Tongue (tissue), 2 donors: ENCODE data around the gene KIF21B. TPM values are rescaled to one million over a fixed set of nuclear protein-coding genes. Genes with fewer than 3 reads are reported as not detected.

Source experiments
- DNase-seq: peaks from one replicate; pipeline ENCODE4 v3.0.0-alpha.2; 2015
- total RNA-seq: library from RNA; depleted of rRNA; stranded (reverse); fragments of >200 nt; gene quantifications from one replicate; pipeline ENCODE4 v1.2.3, GENCODE V29; 2014

KIF21B gene
- total RNA-seq = 1.3 TPM

GRCh38 chr1:201023517-201023902, at the start of gene KIF21B:
TSS of gene KIF21B (minus strand) at chr1:201023714. CDS start at chr1:201023383, 331 bp downstream.
- DNase-seq = peak; percentile 90

- no peak for DNase-seq
Measured at GRCh38 chr1:201072922-201073321, 49.4 kb upstream of the KIF21B start.

- no peak for DNase-seq
Measured at GRCh38 chr1:201072149-201072548, 48.6 kb upstream of the KIF21B start.

GRCh38 chr1:201069636-201070035, 46.1 kb upstream of the KIF21B start:
- DNase-seq = no peak

GRCh38 chr1:201068976-201069375, 45.5 kb upstream of the KIF21B start:
- no peak for DNase-seq

- DNase-seq = no peak
Measured at GRCh38 chr1:201066986-201067385, 43.5 kb upstream of the KIF21B start.

- DNase-seq = no peak
Measured at GRCh38 chr1:201065686-201066085, 42.2 kb upstream of the KIF21B start.

- no peak for DNase-seq
Measured at GRCh38 chr1:201064806-201065205, 41.3 kb upstream of the KIF21B start.

- DNase-seq = no peak
Measured at GRCh38 chr1:201063145-201063544, 39.6 kb upstream of the KIF21B start.

- no peak for DNase-seq
Measured at GRCh38 chr1:201062511-201063091, 39.1 kb upstream of the KIF21B start.

- DNase-seq = no peak
Measured at GRCh38 chr1:201061886-201062285, 38.4 kb upstream of the KIF21B start.

GRCh38 chr1:201061049-201061448, 37.5 kb upstream of the KIF21B start:
- DNase-seq = no peak

- no peak for DNase-seq
Measured at GRCh38 chr1:201060586-201060985, 37.1 kb upstream of the KIF21B start.

GRCh38 chr1:201059871-201060555, 36.5 kb upstream of the KIF21B start:
- no peak for DNase-seq

GRCh38 chr1:201059401-201059800, 35.9 kb upstream of the KIF21B start:
- no peak for DNase-seq

- DNase-seq = no peak
Measured at GRCh38 chr1:201054091-201054543, 30.6 kb upstream of the KIF21B start.

- DNase-seq = no peak
Measured at GRCh38 chr1:201053155-201053860, 29.8 kb upstream of the KIF21B start.

- no peak for DNase-seq
Measured at GRCh38 chr1:201051399-201051798, 27.9 kb upstream of the KIF21B start.

GRCh38 chr1:201050515-201051277, 27.2 kb upstream of the KIF21B start:
- DNase-seq = no peak

GRCh38 chr1:201049248-201049831, 25.8 kb upstream of the KIF21B start:
- no peak for DNase-seq

GRCh38 chr1:201048521-201048920, 25.0 kb upstream of the KIF21B start:
- no peak for DNase-seq

GRCh38 chr1:201044119-201044518, 20.6 kb upstream of the KIF21B start:
- no peak for DNase-seq
